EH (cell line): Measurements from ENCODE around the gene ABLIM2.

Experiments used
- DNase-seq: peaks from one replicate; pipeline ENCODE4 v3.0.0-alpha.2; 2015; ENCODE audit warnings: low read depth

Gene ABLIM2

DNA sequence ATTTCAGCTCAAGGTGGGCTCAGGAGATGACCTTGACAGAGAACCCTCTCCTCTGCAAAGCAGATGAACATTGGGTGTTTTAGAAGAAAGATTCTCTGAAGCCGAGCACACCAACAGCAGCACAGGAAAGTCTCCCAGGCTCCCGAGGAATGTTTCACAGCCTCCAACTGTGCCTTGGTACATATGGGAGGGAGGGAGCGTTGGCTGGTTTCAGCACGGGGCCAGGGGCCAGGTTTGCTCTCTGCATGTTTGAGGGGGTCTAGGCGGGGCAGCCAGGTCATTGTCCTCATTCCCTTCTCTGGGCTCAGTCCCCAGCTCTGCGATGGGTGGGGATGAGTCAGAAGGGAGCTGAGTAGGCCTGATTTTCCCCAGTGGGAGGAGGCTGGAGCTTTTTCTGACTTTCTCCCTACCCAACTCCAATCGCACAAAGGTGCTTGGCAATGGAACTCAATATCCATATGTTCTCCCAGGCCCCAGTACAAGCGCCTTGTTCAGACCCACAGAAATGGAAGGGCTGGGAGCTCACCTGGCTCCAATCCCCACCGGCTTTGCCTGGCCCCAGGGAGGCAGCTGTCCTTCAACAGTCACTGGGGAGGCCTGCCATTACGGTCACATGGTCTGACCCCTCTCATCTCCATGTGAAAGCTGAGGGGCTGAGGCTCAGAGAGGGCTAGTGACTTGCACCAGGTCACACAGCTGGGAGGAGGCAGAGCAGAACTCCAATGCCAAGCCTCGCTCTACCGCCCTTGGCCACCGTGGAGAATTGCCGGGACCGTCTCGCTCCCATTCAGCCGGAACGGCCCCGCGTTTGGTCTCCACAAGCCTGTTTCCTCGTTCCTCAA lies 110.6 kb downstream of the ABLIM2 start:
- no peak for DNase-seq

DNA sequence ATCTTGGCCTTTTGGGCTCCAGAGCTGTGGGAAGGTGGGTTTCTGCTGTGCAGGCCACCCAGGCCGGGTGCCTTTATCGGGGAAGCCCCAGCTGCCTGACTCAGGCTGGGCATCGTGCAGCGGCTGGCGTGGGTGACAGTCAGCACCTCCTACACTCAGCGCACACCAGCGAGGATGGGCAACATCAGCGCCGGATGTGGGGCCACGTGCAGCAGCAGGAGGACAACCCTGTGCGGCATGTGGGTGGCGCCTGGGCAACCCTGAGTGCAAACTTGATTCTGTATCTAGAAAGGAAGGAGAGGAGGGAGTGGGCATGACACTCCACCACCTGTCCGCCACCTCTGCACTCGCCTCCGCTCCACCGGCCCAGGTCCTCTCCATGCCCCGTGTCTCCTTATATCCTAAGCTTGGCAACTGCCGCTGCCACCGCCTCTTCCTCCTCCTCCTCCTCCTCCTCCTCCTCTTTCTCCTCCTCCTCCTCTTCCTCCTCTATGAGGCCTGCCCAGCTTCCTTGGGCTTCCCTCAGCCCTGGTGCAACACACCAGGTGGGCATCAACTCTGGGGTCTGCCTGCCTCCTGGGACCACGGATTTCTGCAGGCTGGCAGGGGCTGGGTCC lies 111.6 kb downstream of the ABLIM2 start:
- DNase-seq: no peak

DNA sequence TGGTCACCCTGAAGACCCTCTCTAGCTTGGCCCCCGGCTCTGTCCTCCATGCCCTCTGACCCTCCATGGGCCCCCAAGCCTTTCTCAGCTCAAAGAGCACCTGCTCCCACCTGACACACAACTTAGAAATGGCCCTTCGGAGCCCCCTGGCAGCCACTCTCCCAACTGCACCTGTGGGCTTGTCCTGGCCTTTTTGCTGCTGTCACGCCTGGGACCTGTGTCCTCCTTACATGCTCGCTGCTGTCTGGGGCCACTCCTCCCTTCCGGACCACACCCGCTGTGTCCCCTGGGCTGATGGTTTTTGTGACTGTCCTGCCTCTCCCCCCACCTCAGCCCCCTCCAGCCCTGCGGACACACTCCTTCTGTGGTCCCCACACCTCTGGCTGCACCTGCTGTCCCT lies 112.7 kb downstream of the ABLIM2 start:
- no peak for DNase-seq

DNA sequence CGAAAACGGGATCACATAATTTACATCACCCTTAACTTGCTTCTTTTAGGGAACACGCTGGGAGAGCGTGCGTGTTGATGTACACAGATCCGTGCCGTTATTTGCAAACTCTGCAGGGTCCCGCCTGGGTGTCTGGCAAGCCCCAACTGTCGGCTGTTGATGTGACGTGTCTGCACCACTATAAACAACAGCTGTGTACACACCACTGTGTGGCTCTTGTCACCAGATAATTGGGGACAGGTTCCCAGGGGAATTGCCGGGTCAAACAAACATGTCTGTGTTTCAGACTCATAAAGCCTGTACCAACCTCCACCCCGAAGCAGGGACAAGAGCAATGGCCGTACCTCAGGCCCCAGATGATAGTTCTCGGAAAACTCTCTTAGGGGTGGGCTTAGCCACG lies 113.9 kb downstream of the ABLIM2 start:
- DNase-seq: no peak

DNA sequence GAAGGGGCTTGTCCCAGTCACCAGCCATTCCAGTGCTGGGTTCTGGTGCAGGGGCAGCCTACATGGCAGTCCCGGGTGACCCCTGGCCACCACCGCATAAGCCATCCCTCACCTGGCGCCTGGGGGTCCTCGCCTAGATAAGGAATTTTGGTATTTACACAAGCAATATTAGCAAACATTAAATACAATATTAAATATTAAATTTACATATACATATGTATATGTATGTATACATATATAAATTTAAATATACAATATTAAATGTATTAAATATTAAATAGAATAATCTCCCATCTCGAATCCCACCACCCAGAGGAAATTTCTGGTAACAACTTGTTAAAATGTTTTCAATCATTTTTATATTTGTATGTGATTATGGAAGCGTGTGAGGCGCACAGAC lies 114.4 kb downstream of the ABLIM2 start:
- DNase-seq: no peak

DNA sequence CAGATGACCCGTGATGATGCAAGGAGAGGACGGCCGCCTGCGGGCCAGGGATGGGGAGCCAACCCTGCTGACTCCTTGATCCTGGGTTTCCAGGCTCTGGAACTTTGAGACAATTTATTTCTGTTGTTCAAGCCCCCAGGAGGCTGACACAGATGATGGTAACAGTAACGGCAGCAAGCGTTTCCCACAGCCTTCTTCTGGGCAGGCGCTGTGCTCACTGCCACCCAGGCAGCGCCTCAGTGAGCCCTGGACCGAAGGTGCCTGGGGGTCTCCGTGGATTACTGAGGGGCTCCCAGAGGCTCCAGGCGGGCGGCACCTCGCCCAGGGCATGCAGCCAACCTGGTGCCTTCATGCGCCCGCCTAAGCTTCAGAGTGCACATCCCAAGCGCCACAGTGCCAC lies 115.0 kb downstream of the ABLIM2 start:
- no peak for DNase-seq

DNA sequence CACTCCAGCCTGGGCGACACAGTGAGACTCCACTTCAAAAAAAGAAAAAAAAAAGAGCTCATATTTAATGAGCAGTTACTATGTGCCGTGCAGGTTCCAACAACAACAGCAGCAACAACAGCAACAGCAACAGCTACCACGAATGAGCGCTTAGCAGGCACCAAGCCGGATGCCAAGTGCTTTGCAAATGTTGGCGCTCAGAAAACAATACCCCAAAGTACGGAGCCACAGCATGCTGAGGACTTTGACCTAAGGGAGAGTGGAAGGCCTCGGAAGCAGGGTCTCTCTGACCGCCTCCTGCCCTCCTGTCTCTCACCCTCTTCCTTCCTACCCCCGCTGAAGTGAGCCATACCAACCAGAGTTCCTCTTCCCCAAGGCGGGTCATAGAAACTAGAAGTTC lies 116.7 kb downstream of the ABLIM2 start:
- DNase-seq: no peak

DNA sequence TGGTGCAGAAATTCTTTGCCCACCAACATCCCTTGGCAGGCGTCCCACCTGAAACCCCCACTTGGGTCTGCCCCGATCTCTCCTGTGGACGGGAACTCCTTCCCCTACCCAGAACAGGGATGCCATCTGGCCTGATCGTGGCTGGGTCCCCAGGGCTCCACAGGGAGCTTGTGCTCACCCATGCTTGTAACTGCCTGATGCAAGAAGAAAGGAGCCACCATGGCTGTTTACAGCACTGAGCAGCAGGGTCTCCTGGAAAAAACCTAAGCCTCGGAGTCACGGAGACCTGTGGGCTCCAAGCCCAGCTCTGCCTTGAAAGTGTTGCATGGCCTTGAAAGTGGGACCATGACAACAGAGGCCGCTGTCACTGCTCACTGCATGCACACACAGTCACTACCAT lies 117.4 kb downstream of the ABLIM2 start:
- no peak for DNase-seq

DNA sequence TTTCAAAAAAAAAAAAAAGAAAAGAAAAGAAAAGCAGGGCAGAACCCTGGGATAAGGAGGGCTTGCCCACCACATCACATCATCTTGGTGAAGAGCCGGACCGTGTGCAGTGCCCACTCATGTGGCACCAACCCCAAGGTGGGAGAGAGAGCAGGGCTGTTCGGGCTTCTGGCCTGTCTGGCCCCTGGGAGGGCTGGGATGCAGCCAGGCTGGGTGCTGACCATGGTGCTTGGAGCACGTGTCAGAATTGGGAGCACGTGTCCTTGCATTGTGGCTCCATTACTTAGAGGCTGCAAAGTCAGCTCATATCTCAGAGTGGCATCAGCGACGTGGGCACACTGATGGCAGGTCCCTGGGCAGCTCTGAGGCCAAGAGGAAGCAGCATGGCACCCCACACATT lies 118.0 kb downstream of the ABLIM2 start:
- peak; percentile 6 for DNase-seq

DNA sequence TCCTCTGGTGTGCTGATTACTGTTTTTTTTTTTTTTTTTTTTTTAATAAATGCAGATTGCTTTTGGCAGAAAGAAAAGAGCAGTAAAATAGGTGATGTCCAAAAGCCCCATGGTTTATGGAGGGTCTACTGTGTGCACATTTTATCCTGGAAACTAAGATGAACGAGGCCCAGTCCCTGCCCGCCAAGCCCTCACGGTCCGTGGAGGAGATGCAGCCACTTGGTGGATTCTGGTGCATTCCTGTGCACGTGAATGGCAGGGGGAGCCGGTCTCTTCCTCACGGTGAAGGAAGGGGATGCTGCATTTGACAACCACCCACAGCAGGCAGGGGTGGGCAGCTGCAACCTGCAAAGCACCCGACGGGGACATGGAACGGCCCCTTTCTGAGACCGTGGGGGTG lies 118.8 kb downstream of the ABLIM2 start:
- no peak for DNase-seq

DNA sequence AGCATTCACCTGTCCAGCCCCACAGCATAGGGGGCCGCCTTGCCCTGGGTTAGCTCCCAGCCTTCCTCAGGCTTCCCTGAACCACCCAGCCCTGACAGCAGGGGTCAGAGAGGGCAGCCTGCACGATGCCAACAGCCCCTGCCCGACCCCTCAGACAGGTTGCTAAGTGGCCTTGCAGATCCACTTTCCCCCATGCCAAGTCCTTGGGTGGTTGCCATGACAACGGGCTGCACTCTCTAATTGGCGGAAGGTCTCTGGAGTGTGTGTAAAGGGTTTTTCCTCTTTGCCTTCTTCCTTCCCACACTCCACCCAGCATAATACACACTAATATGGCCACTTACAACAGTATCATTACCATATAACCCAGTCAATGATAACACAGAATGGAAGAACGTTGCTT lies 119.3 kb downstream of the ABLIM2 start:
- peak; percentile 12 for DNase-seq

DNA sequence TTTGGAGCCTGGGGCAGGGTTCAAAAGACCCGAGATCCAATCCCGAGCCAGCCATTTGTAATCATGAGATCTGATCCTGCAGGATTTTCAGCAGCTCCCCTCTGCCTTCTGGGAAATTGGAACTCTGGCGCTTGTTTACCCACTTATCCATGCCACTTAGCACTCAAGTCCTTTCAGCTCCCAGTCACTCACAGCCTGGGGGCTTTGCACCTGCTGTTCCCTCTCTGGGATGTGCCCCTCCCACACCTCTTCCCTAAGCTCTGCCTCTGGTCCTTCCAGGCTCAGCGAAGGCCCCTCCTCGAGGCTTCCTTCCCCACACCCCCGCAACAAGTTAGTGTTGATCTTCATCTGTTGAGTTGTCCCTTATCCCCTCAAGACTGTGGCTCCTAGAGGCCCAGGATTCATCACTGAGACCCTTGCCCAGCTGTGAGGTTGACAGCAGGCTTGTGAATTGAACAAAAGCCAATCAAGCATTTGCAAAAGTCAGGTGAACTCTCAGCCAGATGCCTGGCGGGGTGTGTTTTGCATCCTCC lies 119.8 kb downstream of the ABLIM2 start:
- no peak for DNase-seq

DNA sequence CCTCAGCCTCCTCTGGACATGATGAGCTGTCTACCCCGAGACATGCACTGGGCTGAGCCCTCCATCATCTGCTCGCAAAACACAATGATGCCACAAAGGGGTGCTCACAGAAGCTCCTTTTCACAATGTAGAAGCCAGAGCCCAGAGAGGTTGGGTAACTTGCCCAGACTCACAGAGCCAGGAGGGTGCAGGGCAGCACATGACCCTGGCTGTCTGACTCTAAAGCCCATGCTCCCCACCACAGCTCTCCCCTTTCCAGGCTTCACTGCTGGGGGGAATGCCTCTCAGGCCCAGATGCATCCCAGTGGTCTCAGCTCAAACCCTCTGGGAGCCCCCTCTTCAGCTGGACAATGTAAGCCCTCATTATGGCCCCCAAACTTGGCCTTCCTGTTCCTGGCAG lies 120.5 kb downstream of the ABLIM2 start:
- no peak for DNase-seq

DNA sequence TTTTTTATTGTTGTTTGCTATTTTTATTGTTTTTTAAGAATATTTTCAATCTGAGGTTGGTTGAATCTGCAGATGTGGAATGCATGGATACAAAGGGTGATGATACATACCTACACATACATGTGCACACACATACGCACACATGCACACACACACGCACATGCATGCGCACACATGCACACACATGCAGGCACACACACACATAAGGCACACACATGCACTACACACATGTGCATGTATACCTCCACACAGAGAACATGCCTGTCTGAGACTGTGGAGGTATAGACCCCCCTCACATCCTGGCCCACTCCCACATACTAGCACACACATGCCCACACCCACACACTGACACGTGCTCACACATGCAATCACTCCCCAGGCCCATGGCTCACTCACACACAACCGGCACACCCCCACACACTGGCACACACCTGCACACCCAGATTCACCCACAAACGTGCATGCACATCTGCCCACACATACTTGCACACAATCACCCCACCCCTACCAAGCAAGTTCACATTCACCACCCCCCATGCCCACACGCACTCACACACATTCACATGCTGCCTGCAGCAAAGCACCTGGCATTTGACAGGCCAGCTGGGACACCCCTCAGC lies 121.4 kb downstream of the ABLIM2 start:
- DNase-seq: no peak

DNA sequence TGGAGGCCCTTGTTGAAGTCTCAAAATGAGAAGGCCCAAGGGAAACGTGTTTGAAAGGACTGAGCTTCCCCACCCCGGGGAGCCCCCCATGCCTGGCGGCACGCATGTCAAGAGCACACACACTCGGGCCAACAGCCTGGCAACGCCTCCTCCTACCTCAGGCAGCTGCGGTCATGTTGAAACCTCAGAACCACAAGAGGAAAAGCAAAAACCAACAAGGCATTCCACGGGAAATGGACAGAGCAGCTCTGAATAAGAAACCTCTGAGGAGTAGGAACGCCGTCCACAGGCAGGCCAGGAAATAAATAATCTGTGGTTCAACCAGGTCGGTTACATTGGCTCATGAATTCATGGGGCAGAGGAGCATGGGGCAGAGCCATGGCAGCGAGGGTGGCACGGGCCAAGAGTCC lies 123.2 kb downstream of the ABLIM2 start:
- peak; percentile 50 for DNase-seq

DNA sequence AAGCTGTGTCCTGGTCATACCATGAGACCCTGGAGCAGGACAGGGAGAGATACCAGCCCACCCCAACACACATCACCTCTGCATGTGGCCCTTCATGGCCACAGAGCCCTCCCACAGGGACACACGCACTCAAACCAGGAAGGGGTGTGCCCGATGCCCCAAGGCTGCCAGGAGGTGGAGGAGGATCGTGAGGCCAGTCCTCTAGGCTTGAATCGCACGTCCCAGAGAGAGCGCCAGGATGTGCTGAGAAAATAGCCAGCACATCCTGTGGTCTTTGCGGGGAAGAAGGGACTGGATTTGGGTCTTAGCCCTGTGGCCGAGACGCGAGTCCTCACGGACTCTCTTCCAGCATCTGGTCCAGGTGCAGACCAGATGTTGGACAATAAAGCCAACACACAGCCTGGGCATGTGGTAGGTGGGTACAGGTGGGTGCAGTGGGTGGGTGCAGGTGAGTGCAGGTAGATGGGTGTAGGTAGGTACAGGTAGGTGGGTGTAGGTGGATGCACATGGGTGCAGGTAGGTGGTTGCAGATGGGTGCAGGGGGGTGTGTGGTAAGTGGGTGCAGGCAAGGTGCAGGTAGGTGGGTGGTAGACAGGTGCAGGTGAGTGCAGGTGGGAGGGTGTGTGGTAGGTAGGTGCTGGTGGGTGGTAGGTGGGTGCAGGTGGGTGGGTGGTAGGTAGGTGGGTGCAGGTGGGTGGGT lies 124.6 kb downstream of the ABLIM2 start:
- DNase-seq: no peak

DNA sequence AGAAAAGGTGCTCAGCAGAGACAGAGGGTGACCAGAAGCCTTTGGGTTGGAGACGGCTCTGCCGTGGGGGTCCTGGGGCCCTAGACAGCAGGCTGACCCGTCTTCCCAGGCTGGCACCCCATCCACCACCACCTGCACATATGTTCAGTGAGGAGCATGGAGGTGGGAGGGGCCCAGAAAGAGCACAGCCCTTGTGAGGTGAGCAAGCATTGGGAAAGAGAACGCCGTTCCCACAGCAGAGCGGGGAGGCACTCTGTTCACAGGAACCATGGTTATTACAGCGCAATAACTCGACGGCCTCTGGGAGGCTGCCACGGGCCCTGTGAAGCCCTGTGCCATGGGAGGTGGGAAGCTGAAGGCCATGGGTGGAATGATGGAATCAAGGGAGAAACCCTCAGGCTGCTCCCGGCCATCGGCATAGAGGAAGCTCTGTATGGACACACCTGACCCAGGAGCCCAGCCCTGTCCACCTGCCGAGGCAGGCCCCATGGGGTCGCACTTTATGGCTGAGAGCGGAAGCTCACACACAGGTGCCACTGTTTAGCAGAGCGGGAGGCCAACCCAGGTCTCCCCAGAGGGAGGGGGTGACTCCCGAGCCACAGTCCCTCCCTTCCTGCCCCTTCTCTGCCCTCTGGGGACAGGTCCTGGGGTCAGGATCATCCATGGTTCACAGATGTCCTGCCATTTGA lies 125.4 kb downstream of the ABLIM2 start:
- DNase-seq: no peak

DNA sequence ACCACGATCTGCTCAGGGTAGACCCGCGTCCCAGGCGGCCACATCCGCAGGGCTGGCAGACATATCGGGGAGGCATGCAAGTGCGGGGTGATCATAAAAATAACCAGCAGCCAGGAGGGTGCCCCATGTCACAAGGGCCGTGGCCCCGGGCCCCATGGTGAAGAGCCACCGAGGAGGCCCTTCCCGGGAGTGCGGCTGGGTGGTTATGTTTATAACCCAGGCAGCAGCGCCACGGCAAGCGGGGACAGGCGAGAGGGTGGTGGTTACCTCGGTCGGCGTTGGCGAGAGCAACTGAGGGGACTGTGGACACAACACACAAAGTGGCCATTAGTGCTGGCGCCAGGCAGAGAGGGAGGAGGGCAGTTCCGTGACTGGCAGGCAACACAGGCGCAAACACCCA lies 126.2 kb downstream of the ABLIM2 start:
- DNase-seq: no peak

DNA sequence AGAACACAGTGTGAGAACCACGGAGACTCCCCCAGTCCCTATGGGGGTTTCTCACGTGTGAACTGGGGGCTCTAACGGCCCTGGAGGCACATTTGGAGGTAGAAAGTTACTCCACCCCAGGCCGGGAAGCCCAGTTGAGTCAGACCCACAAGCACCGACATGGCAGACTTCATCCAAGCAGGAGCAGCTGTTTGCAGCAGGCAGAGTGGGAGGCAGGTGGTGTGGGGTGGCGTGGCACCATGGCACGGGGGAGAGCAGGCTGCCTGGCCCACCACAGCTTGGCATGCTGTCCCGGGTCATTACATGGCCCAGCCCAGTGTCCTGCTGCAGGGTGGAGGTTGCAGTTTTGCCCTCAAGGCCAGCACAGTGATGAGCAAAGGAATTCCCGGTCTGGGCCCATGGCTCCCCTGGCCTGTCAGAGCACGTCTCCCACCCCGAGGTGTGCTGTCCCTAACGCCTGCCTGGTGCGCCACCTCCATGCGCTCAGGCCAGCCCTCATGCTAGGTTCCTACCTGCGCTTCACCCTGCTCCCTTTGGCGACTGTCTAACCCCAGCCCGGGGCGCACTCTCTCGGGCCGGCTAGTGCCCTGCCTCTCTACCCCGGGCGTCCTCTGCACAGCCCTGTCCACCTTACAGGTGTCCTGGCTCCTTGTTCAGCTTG lies 128.4 kb downstream of the ABLIM2 start:
- no peak for DNase-seq

DNA sequence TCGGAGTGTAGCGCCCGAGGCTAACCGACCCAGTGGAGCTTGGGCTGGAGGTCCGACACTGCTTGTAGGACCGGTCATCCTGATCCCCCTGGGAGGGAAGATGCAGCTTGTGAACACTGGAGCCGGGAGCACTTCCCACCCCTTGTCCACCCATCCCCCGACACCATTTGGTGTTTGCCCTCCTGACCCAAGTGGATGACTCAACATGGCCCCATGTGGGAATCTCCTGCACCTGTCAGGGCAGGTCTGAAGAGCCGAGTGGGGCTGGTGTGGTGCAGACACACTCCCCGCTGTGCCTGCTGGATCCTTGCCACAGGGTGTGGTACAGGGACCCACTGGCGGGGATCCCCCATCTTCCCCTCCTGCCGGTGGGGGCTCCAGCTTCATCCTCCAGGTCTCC lies 128.9 kb downstream of the ABLIM2 start:
- no peak for DNase-seq

DNA sequence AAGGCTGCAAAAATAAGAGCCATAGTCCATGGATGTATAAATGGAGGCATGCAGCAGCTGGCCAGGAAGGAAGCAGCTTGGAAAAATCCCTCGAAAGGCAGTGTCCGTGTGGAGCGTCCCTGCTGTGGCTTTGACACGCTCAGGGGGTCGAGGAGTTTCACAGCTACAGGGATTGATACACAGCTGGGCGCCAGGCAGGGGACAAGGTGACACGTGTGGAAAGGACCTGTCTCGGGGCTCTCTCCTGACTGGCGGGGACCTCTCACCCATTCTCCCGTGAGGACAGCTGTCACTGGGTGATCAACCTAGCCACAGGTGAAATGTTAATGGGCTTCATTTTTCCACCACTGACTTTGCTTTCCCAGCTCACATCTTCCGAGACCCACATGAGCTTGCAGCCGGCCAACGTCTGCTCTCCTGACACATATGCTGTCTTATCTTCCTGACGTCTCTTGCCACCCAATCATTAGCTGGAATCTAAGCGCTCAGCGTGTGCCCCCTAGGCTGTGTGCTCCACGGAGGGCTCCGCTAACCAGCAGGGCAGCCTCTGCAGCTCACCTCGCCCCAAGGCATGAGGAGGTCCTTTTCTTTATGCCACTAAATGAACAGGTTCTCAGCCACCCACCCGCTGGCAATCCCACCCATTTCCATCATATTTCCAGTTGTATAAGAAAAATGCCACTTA lies 129.6 kb downstream of the ABLIM2 start:
- no peak for DNase-seq
